HepG2 (cell line): ENCODE measurements around the gene SOST. TPM values are rescaled to one million over a fixed set of nuclear protein-coding genes. Genes with fewer than 3 reads are reported as not detected.

Source experiments
- ADNP ChIP-seq: sonication (generic); formaldehyde crosslinking; IDR thresholded peaks from 2 replicates; pipeline ENCODE4 v1.4.0; 2020; ENCODE audit warnings: missing genetic modification reagents
- CREB1 ChIP-seq, 2 experiments: fragments of 450-650 bp in 1 of 2; IDR thresholded peaks; 2 replicates each; pipeline ENCODE4 v1.6.1; 2016 to 2017; ENCODE audit warnings: control low read depth in 1 of 2, mild to moderate bottlenecking in 1 of 2, missing compliant biosample characterization in 1 of 2, missing genetic modification characterization in 1 of 2
- ELF3 ChIP-seq: IDR thresholded peaks from 2 replicates; pipeline ENCODE4 v1.6.1; 2016; ENCODE audit warnings: missing genetic modification reagents, missing compliant biosample characterization
- FOXA1 ChIP-seq, 2 experiments: fragments of 450-650 bp in 1 of 2; sonication (generic) in 1 of 2; formaldehyde crosslinking in 1 of 2; IDR thresholded peaks; 2 replicates each; pipeline versions ENCODE4 v1.4.0 to v1.6.1; 2016 to 2020; ENCODE audit warnings: missing genetic modification reagents in 1 of 2
- HNRNPL ChIP-seq: fragments of 200-400 bp; formaldehyde crosslinking; IDR thresholded peaks from 2 replicates; pipeline ENCODE4 v1.6.1; 2017; ENCODE audit warnings: mild to moderate bottlenecking, low read depth, low read length
- MAF1 ChIP-seq: sonication (generic); formaldehyde crosslinking; IDR thresholded peaks from 2 replicates; pipeline ENCODE4 v1.5.0; 2020; ENCODE audit warnings: missing genetic modification reagents, borderline replicate concordance
- MAFF ChIP-seq: IDR thresholded peaks from 2 replicates; pipeline ENCODE4 v1.6.1; 2011; ENCODE audit warnings: low read depth, low read length, improper control_type of control experiment
- MEIS1 ChIP-seq: sonication (generic); formaldehyde crosslinking; IDR thresholded peaks from 2 replicates; pipeline ENCODE4 v1.9.0; 2021; ENCODE audit warnings: mild to moderate bottlenecking, missing genetic modification reagents, moderate library complexity, borderline replicate concordance
- SMAD3 ChIP-seq: sonication (generic); formaldehyde crosslinking; IDR thresholded peaks from 2 replicates; pipeline ENCODE4 v1.4.0; 2020; ENCODE audit warnings: missing genetic modification reagents
- ZNF557 ChIP-seq: sonication (generic); formaldehyde crosslinking; IDR thresholded peaks from 2 replicates; pipeline ENCODE4 v1.4.0; 2020; ENCODE audit warnings: missing genetic modification reagents
- ZNF616 ChIP-seq: sonication (generic); formaldehyde crosslinking; IDR thresholded peaks from 2 replicates; pipeline ENCODE4 v1.5.0; 2020; ENCODE audit warnings: low read depth, mild to moderate bottlenecking, missing genetic modification reagents
- ZNF652 ChIP-seq: IDR thresholded peaks from 2 replicates; pipeline ENCODE4 v1.6.1; 2016; ENCODE audit warnings: low read depth, borderline replicate concordance
- ZNF678 ChIP-seq: sonication (generic); formaldehyde crosslinking; IDR thresholded peaks from 2 replicates; pipeline ENCODE4 v1.4.0; 2020; ENCODE audit warnings: mild to moderate bottlenecking, missing genetic modification reagents
- ZNF83 ChIP-seq: sonication (generic); formaldehyde crosslinking; IDR thresholded peaks from 2 replicates; pipeline ENCODE4 v1.4.0; 2020; ENCODE audit warnings: missing genetic modification reagents, mild to moderate bottlenecking, borderline replicate concordance
- polyA plus RNA-seq, 8 experiments: library from polyadenylated mRNA; depleted of rRNA in 3 of 8; stranded (reverse) in 7 of 8; unstranded in 1 of 8; fragments of >200 nt; fragmentation: Illumina TruSeq in 4 of 8; extraction: Trizol in 4 of 8; gene quantifications; 2 replicates each; pipeline versions ENCODE4 v1.2.1 to v1.2.3, GENCODE V29; 2011 to 2016; ENCODE audit warnings: low read depth in 4 of 8, missing spikeins in 1 of 8, mixed read lengths in 1 of 8; ENCODE audit not compliant: insufficient read depth in 1 of 8
- total RNA-seq, 5 experiments: library from RNA; depleted of rRNA; stranded (reverse); fragments of >200 nt; fragmentation: Illumina TruSeq; extraction: Trizol; gene quantifications; 2 replicates each; pipeline ENCODE4 v1.2.3, GENCODE V29; 2016; ENCODE audit warnings: low read depth in 1 of 5
- TF ChIP-seq, protein P1 (sequence below): sonication (generic); formaldehyde crosslinking; IDR thresholded peaks from one replicate; pipeline ENCODE4 v1.5.1; 2020; ENCODE audit warnings: mild to moderate bottlenecking, missing genetic modification reagents; ENCODE audit errors: not compliant biosample characterization
- TF ChIP-seq, protein P2 (sequence below): sonication (generic); formaldehyde crosslinking; IDR thresholded peaks from 2 replicates; pipeline ENCODE4 v1.4.0; 2020; ENCODE audit warnings: missing genetic modification reagents
- TF ChIP-seq, protein P3 (sequence below): sonication (generic); formaldehyde crosslinking; IDR thresholded peaks from 2 replicates; pipeline ENCODE4 v1.5.0; 2020; ENCODE audit warnings: missing genetic modification reagents

The SOST gene
- total and polyA plus RNA-seq, 2 of the 13 experiments (the other 11 are each of a cell fraction or from before 2014, with no cell fraction given), result not detected

DNA sequence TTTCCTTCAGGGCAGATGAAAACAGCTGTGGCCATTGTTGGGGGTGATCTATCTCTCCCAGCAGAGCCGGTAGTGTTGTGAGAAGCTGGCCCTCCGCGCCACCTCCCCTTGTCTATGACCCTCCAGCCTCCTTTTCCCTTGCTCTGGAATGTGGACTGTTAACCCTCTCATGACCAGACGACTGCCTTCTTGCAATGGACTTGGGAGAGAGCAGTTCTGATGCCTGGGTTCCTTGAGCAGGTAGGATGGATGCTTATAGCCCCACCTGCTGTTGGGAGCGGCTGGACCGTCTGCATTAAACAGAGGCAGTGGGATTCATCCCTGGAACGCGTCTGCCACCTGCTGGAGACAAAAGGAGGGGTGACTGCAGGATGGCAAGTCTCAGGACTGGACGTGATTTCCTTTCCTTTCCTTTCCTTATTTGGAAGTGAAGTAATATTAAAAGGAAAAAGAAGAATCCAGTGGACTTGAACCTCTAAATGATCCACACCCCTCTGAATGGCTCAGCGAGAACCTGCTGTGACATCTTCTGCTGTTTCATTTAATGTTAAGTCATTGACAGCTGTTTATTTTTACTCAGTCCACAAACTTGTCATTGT is 1.8 kb upstream of the SOST start (continued):
- TF ChIP-seq, protein P1, sequence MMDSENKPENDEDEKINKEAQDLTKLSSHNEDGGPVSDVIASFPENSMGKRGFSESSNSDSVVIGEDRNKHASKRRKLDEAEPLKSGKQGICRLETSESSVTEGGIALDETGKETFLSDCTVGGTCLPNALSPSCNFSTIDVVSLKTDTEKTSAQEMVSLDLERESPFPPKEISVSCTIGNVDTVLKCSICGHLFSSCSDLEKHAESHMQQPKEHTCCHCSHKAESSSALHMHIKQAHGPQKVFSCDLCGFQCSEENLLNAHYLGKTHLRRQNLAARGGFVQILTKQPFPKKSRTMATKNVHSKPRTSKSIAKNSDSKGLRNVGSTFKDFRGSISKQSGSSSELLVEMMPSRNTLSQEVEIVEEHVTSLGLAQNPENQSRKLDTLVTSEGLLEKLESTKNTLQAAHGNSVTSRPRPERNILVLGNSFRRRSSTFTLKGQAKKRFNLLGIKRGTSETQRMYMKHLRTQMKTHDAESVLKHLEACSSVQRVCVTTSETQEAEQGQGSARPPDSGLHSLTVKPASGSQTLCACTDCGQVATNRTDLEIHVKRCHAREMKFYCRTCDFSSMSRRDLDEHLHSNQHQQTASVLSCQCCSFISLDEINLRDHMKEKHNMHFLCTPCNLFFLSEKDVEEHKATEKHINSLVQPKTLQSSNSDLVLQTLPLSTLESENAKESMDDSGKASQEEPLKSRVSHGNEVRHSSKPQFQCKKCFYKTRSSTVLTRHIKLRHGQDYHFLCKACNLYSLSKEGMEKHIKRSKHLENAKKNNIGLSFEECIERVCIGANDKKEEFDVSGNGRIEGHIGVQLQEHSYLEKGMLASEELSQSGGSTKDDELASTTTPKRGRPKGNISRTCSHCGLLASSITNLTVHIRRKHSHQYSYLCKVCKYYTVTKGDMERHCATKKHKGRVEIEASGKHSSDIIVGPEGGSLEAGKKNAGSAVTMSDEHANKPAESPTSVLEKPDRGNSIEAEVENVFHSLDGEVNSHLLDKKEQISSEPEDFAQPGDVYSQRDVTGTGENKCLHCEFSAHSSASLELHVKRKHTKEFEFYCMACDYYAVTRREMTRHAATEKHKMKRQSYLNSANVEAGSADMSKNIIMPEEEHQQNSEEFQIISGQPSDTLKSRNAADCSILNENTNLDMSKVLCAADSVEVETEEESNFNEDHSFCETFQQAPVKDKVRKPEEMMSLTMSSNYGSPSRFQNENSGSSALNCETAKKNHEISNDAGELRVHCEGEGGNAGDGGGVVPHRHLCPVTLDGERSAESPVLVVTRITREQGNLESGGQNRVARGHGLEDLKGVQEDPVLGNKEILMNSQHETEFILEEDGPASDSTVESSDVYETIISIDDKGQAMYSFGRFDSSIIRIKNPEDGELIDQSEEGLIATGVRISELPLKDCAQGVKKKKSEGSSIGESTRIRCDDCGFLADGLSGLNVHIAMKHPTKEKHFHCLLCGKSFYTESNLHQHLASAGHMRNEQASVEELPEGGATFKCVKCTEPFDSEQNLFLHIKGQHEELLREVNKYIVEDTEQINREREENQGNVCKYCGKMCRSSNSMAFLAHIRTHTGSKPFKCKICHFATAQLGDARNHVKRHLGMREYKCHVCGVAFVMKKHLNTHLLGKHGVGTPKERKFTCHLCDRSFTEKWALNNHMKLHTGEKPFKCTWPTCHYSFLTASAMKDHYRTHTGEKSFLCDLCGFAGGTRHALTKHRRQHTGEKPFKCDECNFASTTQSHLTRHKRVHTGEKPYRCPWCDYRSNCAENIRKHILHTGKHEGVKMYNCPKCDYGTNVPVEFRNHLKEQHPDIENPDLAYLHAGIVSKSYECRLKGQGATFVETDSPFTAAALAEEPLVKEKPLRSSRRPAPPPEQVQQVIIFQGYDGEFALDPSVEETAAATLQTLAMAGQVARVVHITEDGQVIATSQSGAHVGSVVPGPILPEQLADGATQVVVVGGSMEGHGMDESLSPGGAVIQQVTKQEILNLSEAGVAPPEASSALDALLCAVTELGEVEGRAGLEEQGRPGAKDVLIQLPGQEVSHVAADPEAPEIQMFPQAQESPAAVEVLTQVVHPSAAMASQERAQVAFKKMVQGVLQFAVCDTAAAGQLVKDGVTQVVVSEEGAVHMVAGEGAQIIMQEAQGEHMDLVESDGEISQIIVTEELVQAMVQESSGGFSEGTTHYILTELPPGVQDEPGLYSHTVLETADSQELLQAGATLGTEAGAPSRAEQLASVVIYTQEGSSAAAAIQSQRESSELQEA, result peak; percentile 72
- TF ChIP-seq ZNF652 (CRISPR knock-in tag) (peak; percentile 82), MEIS1 (CRISPR knock-in tag) (peak; percentile 70; the same call in 1 of the 2 replicates), ZNF83 (no peak; the same call in 1 of the 2 replicates), MAFF (no peak), SMAD3 (peak; percentile 89), HNRNPL (no peak), ELF3 (CRISPR knock-in tag) (peak; percentile 84), ZNF557 (CRISPR knock-in tag) (no peak), ADNP (CRISPR knock-in tag) (no peak), ZNF616 (CRISPR knock-in tag) (no peak), CREB1 (IDR thresholded peaks at IDR 0.05) (no peak), CREB1 (CRISPR knock-in tag; IDR thresholded peaks at IDR 0.05) (no peak; the same call in 1 of the 2 replicates), FOXA1 (IDR thresholded peaks at IDR 0.05) (no peak), FOXA1 (CRISPR knock-in tag; IDR thresholded peaks at IDR 0.05) (no peak), MAF1 (CRISPR knock-in tag) (no peak), ZNF678 (CRISPR knock-in tag) (no peak)
- TF ChIP-seq, protein P2, sequence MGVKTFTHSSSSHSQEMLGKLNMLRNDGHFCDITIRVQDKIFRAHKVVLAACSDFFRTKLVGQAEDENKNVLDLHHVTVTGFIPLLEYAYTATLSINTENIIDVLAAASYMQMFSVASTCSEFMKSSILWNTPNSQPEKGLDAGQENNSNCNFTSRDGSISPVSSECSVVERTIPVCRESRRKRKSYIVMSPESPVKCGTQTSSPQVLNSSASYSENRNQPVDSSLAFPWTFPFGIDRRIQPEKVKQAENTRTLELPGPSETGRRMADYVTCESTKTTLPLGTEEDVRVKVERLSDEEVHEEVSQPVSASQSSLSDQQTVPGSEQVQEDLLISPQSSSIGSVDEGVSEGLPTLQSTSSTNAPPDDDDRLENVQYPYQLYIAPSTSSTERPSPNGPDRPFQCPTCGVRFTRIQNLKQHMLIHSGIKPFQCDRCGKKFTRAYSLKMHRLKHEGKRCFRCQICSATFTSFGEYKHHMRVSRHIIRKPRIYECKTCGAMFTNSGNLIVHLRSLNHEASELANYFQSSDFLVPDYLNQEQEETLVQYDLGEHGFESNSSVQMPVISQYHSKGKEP, result no peak
- TF ChIP-seq, protein P3, sequence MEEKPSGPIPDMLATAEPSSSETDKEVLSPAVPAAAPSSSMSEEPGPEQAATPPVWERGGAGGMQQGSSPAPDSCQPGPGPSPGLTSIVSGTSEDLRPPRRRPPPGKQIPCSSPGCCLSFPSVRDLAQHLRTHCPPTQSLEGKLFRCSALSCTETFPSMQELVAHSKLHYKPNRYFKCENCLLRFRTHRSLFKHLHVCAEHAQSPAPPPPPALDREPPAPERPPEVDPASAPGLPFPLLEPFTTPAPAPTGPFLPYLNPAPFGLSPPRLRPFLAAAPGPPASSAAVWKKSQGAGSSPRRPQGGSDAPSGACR, result peak; percentile 63; the same call in 1 of the 2 replicates
